Renal cortical epithelial cell (primary cell): Measurements from ENCODE around the gene COL27A1. TPM values are rescaled to one million over a fixed set of nuclear protein-coding genes. Genes with fewer than 3 reads are reported as not detected.

ENCODE experiments used
- DNase-seq: peaks from one replicate; pipeline ENCODE4 v3.0.0-alpha.2; 2011; ENCODE audit warnings: low read depth
- total RNA-seq: library from RNA; depleted of rRNA; stranded (reverse); fragments of >200 nt; gene quantifications from 2 replicates; pipeline ENCODE4 v1.2.3, GENCODE V29; 2014

COL27A1 gene
- total RNA-seq, 1 donor from 2014 or later, result 48.4 TPM

- DNase-seq, result no peak
Observed at GRCh38 chr9:114303977-114304376, 148.6 kb downstream of the COL27A1 start.

GRCh38 chr9:114304416-114305188 is 149.3 kb downstream of the COL27A1 start:
- no peak for DNase-seq

GRCh38 chr9:114307899-114308267 is 152.5 kb downstream of the COL27A1 start:
- DNase-seq, result no peak

- DNase-seq, result no peak
Observed at GRCh38 chr9:114308361-114308950, 153.1 kb downstream of the COL27A1 start.

- no peak for DNase-seq
Observed at GRCh38 chr9:114309096-114309495, 153.8 kb downstream of the COL27A1 start.

GRCh38 chr9:114310471-114311450 is 155.4 kb downstream of the COL27A1 start:
- no peak for DNase-seq

- DNase-seq, result no peak
Observed at GRCh38 chr9:114311571-114312512, 156.5 kb downstream of the COL27A1 start.

- DNase-seq, result no peak
Observed at GRCh38 chr9:114312513-114312875, 157.2 kb downstream of the COL27A1 start.

GRCh38 chr9:114313186-114313585 is 157.8 kb downstream of the COL27A1 start:
- DNase-seq, result no peak

- no peak for DNase-seq
Observed at GRCh38 chr9:114314256-114314867, 159.0 kb downstream of the COL27A1 start.

- peak; percentile 70 for DNase-seq
Observed at GRCh38 chr9:114314881-114315722, 159.8 kb downstream of the COL27A1 start.

GRCh38 chr9:114315723-114316363 is 160.5 kb downstream of the COL27A1 start:
- DNase-seq, result no peak

GRCh38 chr9:114316605-114317230 is 161.4 kb downstream of the COL27A1 start:
- peak; percentile 50 for DNase-seq

GRCh38 chr9:114317665-114318357 is 162.5 kb downstream of the COL27A1 start:
- peak; percentile 83 for DNase-seq

- DNase-seq, result no peak
Observed at GRCh38 chr9:114318416-114318815, 163.1 kb downstream of the COL27A1 start.

- no peak for DNase-seq
Observed at GRCh38 chr9:114319147-114319546, 163.8 kb downstream of the COL27A1 start.

GRCh38 chr9:114320710-114321109 is 165.4 kb downstream of the COL27A1 start:
- DNase-seq, result peak; percentile 30

GRCh38 chr9:114321759-114322158 is 166.4 kb downstream of the COL27A1 start:
- DNase-seq, result no peak
